ENCODE measurements around the gene ATPAF1. TPM values are rescaled to one million over a fixed set of nuclear protein-coding genes. Genes with fewer than 3 reads are reported as not detected.

Gene ATPAF1
- total RNA-seq, 1 experiment from 2014 or later = 39.0 TPM

- BruUV-seq (replicated peaks) = no TSS peak
- CTCF ChIA-PET = no interaction called here
- H3K27me3 ChIP-seq (ENCODE audit: control insufficient read depth, insufficient read depth, low read length) = no peaks in the 10 kb centered on the region
- in situ Hi-C loops (cut with HindIII; ENCODE audit: low pct_unique_long_range_greater_than_20kb, low sequenced_read_pairs) = no loop called here
- no peak overlapping the region for H3K27ac ChIP-seq (ENCODE audit: low read length)
- ATAC-seq = no peak
- no peak for DNase-seq (ENCODE audit: low read depth, low spot score)
- no peak overlapping the region for H3K4me3 ChIP-seq (ENCODE audit: low read depth in 2 of 2, low read length in 2 of 2)
- no peaks in the 10 kb centered on the region; the same call in 1 of the 2 replicates for H3K36me3 ChIP-seq (ENCODE audit: control insufficient read depth, insufficient read depth, low read length)
- intact Hi-C loops (cut with micrococcal nuclease; ENCODE audit: unreplicated experiment) = no loop called here
- POLR2A ChIA-PET = no interaction called here
- no peaks in the 10 kb centered on the region for H3K9me3 ChIP-seq (ENCODE audit: control insufficient read depth, insufficient read depth, low read depth, low read length)
- no peaks in the 10 kb centered on the region for H3K4me1 ChIP-seq (ENCODE audit: control insufficient read depth, insufficient read depth, low read length)
- no peak for TF ChIP-seq POLR2AphosphoS5 (IDR thresholded peaks at IDR 0.05; ENCODE audit: low read depth, low read length)
- no peak for TF ChIP-seq SIN3A (IDR thresholded peaks at IDR 0.05; ENCODE audit: borderline replicate concordance, insufficient read depth, low read depth, low read length)
- TF ChIP-seq TCF7L2 (IDR thresholded peaks at IDR 0.05; ENCODE audit: low read depth, low read length) = no peak
- no peak for TF ChIP-seq CTCF (IDR thresholded peaks at IDR 0.05)
- no peak for TF ChIP-seq REST (IDR thresholded peaks at IDR 0.05; ENCODE audit: insufficient read depth in 1 of 2, low read depth in 2 of 2, low read length in 1 of 2)
These were observed 81.1 kb downstream of the ATPAF1 start for GRCh38 chr1:46587069-46587468.

GRCh38 chr1:46585312-46585938 lies 82.7 kb downstream of the ATPAF1 start:
- no TSS peak for BruUV-seq (replicated peaks)
- TF ChIP-seq SIN3A (IDR thresholded peaks at IDR 0.05; ENCODE audit: borderline replicate concordance, insufficient read depth, low read depth, low read length) (no peak), POLR2AphosphoS5 (IDR thresholded peaks at IDR 0.05; ENCODE audit: low read depth, low read length) (no peak), TCF7L2 (IDR thresholded peaks at IDR 0.05; ENCODE audit: low read depth, low read length) (no peak), CTCF (IDR thresholded peaks at IDR 0.05) (no peak), REST (IDR thresholded peaks at IDR 0.05; ENCODE audit: insufficient read depth in 1 of 2, low read depth in 2 of 2, low read length in 1 of 2) (no peak)
- no peaks in the 10 kb centered on the region; the same call in 1 of the 2 replicates for H3K36me3 ChIP-seq (ENCODE audit: control insufficient read depth, insufficient read depth, low read length)
- CTCF ChIA-PET = no interaction called here
- no peak overlapping the region for H3K4me3 ChIP-seq (ENCODE audit: low read depth in 2 of 2, low read length in 2 of 2)
- intact Hi-C loops (cut with micrococcal nuclease; ENCODE audit: unreplicated experiment) (no loop called here), in situ Hi-C loops (cut with HindIII; ENCODE audit: low pct_unique_long_range_greater_than_20kb, low sequenced_read_pairs) (no loop called here)
- DNase-seq (ENCODE audit: low read depth, low spot score) (no peak), ATAC-seq (no peak)
- H3K27ac ChIP-seq (ENCODE audit: low read length) = no peak overlapping the region
- no peaks in the 10 kb centered on the region for H3K4me1 ChIP-seq (ENCODE audit: control insufficient read depth, insufficient read depth, low read length)
- POLR2A ChIA-PET = no interaction called here
- H3K9me3 ChIP-seq (ENCODE audit: control insufficient read depth, insufficient read depth, low read depth, low read length) = no peaks in the 10 kb centered on the region
- H3K27me3 ChIP-seq (ENCODE audit: control insufficient read depth, insufficient read depth, low read length) = no peaks in the 10 kb centered on the region

Data from Panc1 (cell line).